ENCODE results near the gene SCIN.

DNA sequence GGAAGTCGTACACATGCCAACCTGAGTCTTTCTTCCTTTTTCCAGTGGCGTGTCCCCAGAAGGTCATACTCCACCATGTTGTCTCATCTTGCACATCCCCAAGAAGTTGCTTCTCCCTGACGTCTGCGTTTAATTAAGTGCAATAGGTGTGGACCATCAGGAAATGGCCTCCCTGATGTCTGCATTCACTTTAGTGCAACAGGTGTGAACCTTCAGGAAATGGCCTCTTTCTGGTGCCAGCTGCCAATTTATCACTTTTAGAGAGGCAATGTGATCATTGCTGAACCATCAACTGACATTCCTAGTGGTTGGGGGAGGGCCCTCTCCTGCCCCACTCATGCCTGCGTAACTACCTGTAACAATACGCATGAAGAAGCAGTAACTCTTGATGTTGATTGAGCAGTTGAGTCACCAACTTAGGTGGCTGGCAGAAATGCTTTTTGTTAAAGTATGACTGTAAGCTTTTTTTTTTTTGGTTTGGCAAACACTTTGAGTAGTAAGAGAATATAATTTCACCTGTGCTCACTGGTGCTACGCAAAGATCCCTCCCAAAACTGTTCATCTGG is 25.8 kb downstream of the SCIN start:
- TF ChIP-seq CTCF (conservative IDR thresholded peaks at IDR 0.05; ENCODE audit: low read depth, low read length) (no peak), EZH2 (IDR thresholded peaks at IDR 0.05; ENCODE audit: borderline replicate concordance, low read depth, low read length, poor library complexity, severe bottlenecking) (no peak)

All from A673 (cell line).